Mesodermal cell (in vitro differentiated cells): ENCODE results near the gene MON2.

ENCODE experiments used
- H3K27ac ChIP-seq: 2 replicates; pipeline ENCODE4 v1.7.0; 2013; ENCODE audit warnings: mild to moderate bottlenecking, low read depth, low read length, moderate library complexity; ENCODE audit not compliant: severe bottlenecking
- H3K36me3 ChIP-seq: 2 replicates; pipeline ENCODE4 v1.7.1; 2013; ENCODE audit warnings: mild to moderate bottlenecking, low read length, moderate library complexity; ENCODE audit not compliant: control insufficient read depth, insufficient read depth
- H3K4me1 ChIP-seq: one replicate; pipeline ENCODE4 v1.7.1; 2013; ENCODE audit warnings: mild to moderate bottlenecking, low read length; ENCODE audit not compliant: insufficient read depth, control insufficient read depth, poor library complexity, severe bottlenecking
- H3K4me3 ChIP-seq: 2 replicates; pipeline ENCODE4 v1.7.0; 2013; ENCODE audit warnings: low read length, control low read depth, mild to moderate bottlenecking; ENCODE audit not compliant: insufficient read depth, poor library complexity, severe bottlenecking; ENCODE audit errors: extremely low read depth
- H3K9me3 ChIP-seq: 2 replicates; pipeline ENCODE4 v1.7.1; 2013; ENCODE audit warnings: mild to moderate bottlenecking, low read length, moderate library complexity; ENCODE audit not compliant: control insufficient read depth
- WGBS, 2 experiments: methylation state at CpG; one replicate each; pipeline ENCODE4 v1.1.5; 2013; ENCODE audit warnings: missing lambda C conversion rate in 2 of 2; ENCODE audit not compliant: insufficient coverage in 2 of 2; 5-methylcytosine and 5-hydroxymethylcytosine counted together

The MON2 gene

DNA sequence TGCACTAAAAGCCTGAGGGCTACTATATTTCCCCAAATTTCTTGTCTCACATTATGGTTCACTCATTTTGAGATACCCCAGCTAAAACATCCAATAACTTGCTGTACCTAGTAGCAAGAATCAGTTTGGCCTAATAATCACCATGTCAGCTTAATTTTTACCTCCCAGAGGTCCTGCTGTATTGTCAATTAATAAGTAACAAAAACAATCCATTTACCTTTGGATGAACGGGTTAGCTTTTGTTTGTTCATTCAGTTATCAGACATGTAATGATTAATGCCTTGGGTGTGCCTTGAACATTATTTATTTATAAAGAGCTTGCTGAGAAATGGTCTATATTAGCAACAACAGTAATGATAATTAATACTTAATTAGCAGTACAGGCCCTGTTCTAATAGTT, 57.0 kb downstream of the MON2 start:
- Histone ChIP-seq H3K4me1 (peaks cover 4% of the 10 kb centered on the region), H3K27ac (no peak overlapping the region), H3K4me3 (no peak overlapping the region), H3K9me3 (no peaks in the 10 kb centered on the region), H3K36me3 (peaks cover 10% of the 10 kb centered on the region)
- WGBS, 2 experiments, result no CpG with 5 or more reads among the region's 1 CpG

GRCh38 chr12:62525271-62525670, 58.6 kb downstream of the MON2 start:
- Histone ChIP-seq H3K4me3 (no peak overlapping the region), H3K27ac (no peak overlapping the region), H3K9me3 (no peaks in the 10 kb centered on the region), H3K36me3 (peaks cover 4% of the 10 kb centered on the region), H3K4me1 (no peaks in the 10 kb centered on the region)

GRCh38 chr12:62530596-62530995, 64.0 kb downstream of the MON2 start:
- no CpG with 5 or more reads among the region's 1 CpG for WGBS, 2 experiments
- Histone ChIP-seq H3K4me3 (no peak overlapping the region), H3K27ac (no peak overlapping the region), H3K9me3 (no peaks in the 10 kb centered on the region), H3K4me1 (no peaks in the 10 kb centered on the region), H3K36me3 (peaks cover 20% of the 10 kb centered on the region)

GRCh38 chr12:62532333-62532732, 65.7 kb downstream of the MON2 start:
- H3K27ac ChIP-seq, result no peak overlapping the region
- 100% methylated on average over 1 of the region's 3 CpGs; no CpG with 5 or more reads in 1 of the 2 experiments for WGBS, 2 experiments

GRCh38 chr12:62533087-62533754, 66.6 kb downstream of the MON2 start:
- WGBS, 2 experiments, result 100% methylated on average over 1 of the region's 2 CpGs; no CpG with 5 or more reads in 1 of the 2 experiments
- Histone ChIP-seq H3K4me3 (no peak overlapping the region), H3K4me1 (no peaks in the 10 kb centered on the region), H3K9me3 (no peaks in the 10 kb centered on the region), H3K27ac (no peak overlapping the region), H3K36me3 (peaks cover 39% of the 10 kb centered on the region)

More at GRCh38 chr12:62532333-62532732, 65.7 kb downstream of the MON2 start:
- Histone ChIP-seq H3K9me3 (no peaks in the 10 kb centered on the region), H3K4me3 (no peak overlapping the region), H3K36me3 (peaks cover 32% of the 10 kb centered on the region), H3K4me1 (no peaks in the 10 kb centered on the region)

GRCh38 chr12:62533755-62534107, 67.1 kb downstream of the MON2 start:
- 67 to 92% methylated on average over 1 of the region's 2 CpGs for WGBS, 2 experiments
- Histone ChIP-seq H3K9me3 (no peaks in the 10 kb centered on the region), H3K4me3 (no peak overlapping the region), H3K36me3 (peaks cover 39% of the 10 kb centered on the region), H3K4me1 (no peaks in the 10 kb centered on the region), H3K27ac (no peak overlapping the region)

GRCh38 chr12:62536546-62536945, 69.9 kb downstream of the MON2 start:
- Histone ChIP-seq H3K9me3 (no peaks in the 10 kb centered on the region), H3K4me3 (no peak overlapping the region), H3K4me1 (no peaks in the 10 kb centered on the region), H3K27ac (no peak overlapping the region), H3K36me3 (peaks cover 45% of the 10 kb centered on the region)
- 61 to 81% methylated on average over 2 to 3 of the region's 4 CpGs for WGBS, 2 experiments

DNA sequence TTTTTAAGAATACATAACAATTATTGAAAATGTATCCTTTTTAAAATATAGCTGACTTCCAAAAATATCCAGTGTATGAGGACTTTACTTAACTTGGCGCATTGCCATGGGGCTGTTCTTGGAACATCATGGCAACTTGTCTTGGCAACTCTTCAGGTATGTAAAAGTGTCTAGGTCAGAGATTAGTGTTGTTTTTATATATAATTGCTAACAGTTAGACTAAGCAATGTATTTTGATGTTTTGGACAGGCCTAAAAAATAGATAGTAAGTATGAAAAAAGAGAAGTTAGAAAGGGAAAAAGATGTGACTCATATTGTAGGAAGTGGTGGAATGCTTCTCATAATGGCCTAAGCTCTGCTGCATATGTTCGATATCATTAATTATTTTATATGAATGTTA, 70.9 kb downstream of the MON2 start:
- Histone ChIP-seq H3K36me3 (peaks cover 49% of the 10 kb centered on the region), H3K4me3 (no peak overlapping the region), H3K4me1 (no peaks in the 10 kb centered on the region), H3K9me3 (no peaks in the 10 kb centered on the region), H3K27ac (no peak overlapping the region)
- WGBS, 2 experiments, result 100% methylated on average over 1 of the region's 2 CpGs; no CpG with 5 or more reads in 1 of the 2 experiments

DNA sequence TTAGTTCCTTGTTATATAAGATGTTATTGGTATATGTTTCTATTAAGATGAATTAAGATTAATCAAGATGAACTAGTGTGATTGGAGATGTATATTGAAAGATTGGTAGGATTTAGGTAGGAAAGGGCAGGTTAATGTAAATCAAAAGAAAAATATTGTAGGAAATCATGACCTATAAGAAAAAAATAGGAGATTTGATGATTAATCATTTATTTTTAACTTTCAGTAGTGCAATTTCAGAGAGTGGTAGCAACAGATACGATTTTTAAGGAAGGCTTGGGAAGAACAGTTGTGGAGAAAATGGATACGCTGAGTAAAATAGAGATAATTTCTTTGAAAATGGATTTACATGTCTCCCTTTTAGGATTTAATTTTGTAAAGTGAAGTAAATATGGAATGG, 73.7 kb downstream of the MON2 start:
- Histone ChIP-seq H3K4me1 (no peaks in the 10 kb centered on the region), H3K36me3 (peaks cover 46% of the 10 kb centered on the region), H3K9me3 (no peaks in the 10 kb centered on the region), H3K27ac (no peak overlapping the region), H3K4me3 (no peak overlapping the region)
- WGBS, 2 experiments, result 80 to 100% methylated on average over 1 to 2 of the region's 2 CpGs

- Histone ChIP-seq H3K36me3 (peaks cover 38% of the 10 kb centered on the region), H3K9me3 (no peaks in the 10 kb centered on the region), H3K4me1 (no peaks in the 10 kb centered on the region), H3K4me3 (no peak overlapping the region), H3K27ac (no peak overlapping the region)
- WGBS, 2 experiments, result no CpG with 5 or more reads among the region's 1 CpG
Observed at GRCh38 chr12:62542814-62543213, 76.2 kb downstream of the MON2 start.

GRCh38 chr12:62543324-62543723, 76.7 kb downstream of the MON2 start:
- Histone ChIP-seq H3K4me3 (no peak overlapping the region), H3K27ac (no peak overlapping the region), H3K9me3 (no peaks in the 10 kb centered on the region), H3K4me1 (no peaks in the 10 kb centered on the region), H3K36me3 (peaks cover 39% of the 10 kb centered on the region)
- 81 to 86% methylated on average over 3 to 5 of the region's 5 CpGs for WGBS, 2 experiments
